Activated CD4-positive, alpha-beta T cell treated with anti-CD3 and anti-CD28 coated beads for 36 hours (primary cell): ENCODE measurements around the gene KCNAB2. TPM values are rescaled to one million over a fixed set of nuclear protein-coding genes. Genes with fewer than 3 reads are reported as not detected.

ENCODE experiments used
- ATAC-seq: fragments of 200-7000 bp; cut with Tn5 transposase; one replicate; pipeline ENCODE4 v1.10.0; 2021; ENCODE audit warnings: mild to moderate bottlenecking, moderate library complexity
- CTCF ChIA-PET: fragments of 350-600 bp; sonication (Branson Sonifier 250); formaldehyde crosslinking; loops from one replicate; lab custom pipeline; 2021; ENCODE audit warnings: antibody characterized with exemption; lab: Charles Lee
- POLR2A ChIA-PET: fragments of 350-600 bp; sonication (Branson Sonifier 250); formaldehyde crosslinking; loops from one replicate; lab custom pipeline; 2021; ENCODE audit warnings: antibody characterized with exemption, inconsistent platforms; lab: Charles Lee
- DNase-seq: peaks from one replicate; pipeline ENCODE4 v3.0.0-alpha.2; 2020
- H3K27ac Mint-ChIP-seq: one replicate; pipeline ENCODE4 v1.8.0; 2021; ENCODE audit warnings: mixed read lengths
- H3K27me3 Mint-ChIP-seq: one replicate; pipeline ENCODE4 v1.8.0; 2021; ENCODE audit warnings: mixed read lengths
- H3K36me3 Mint-ChIP-seq: one replicate; pipeline ENCODE4 v1.8.0; 2021; ENCODE audit warnings: low read depth, mixed read lengths
- H3K4me1 Mint-ChIP-seq: one replicate; pipeline ENCODE4 v1.8.0; 2021; ENCODE audit warnings: mixed read lengths
- H3K4me3 Mint-ChIP-seq: one replicate; pipeline ENCODE4 v1.8.0; 2021; ENCODE audit warnings: mild to moderate bottlenecking, moderate library complexity, mixed read lengths
- H3K9me3 Mint-ChIP-seq: one replicate; pipeline ENCODE4 v1.8.0; 2021; ENCODE audit warnings: low read depth, mixed read lengths
- intact Hi-C, 2 experiments: fragments of 100-400 bp; cut with DNase I in 1 of 2; cut with micrococcal nuclease in 1 of 2; formaldehyde crosslinking; loops; one replicate each; pipeline versions ENCODE4 v1.14.2 to v1.15.1; 2022 to 2024; cut with DNase I, micrococcal nuclease
- total RNA-seq, 2 experiments: library from RNA; stranded (reverse); gene quantifications; one replicate each; pipeline ENCODE4 v1.2.3, GENCODE V29; 2021

Gene KCNAB2
- total RNA-seq, 2 experiments from 2014 or later = 231 to 258 TPM

- H3K4me3 Mint-ChIP-seq = no peak overlapping the region
- H3K27me3 Mint-ChIP-seq = peaks cover 2% of the 10 kb centered on the region
- POLR2A ChIA-PET = no interaction called here
- peaks cover 8% of the 10 kb centered on the region for H3K9me3 Mint-ChIP-seq
- CTCF ChIA-PET = interaction anchor here (0.8 to 2.3 kb wide), 3 partner anchors 21 to 88 kb away, joined by 3 to 6 read pairs (median 3); no protein-coding TSS in a partner anchor
- no peaks in the 10 kb centered on the region for H3K4me1 Mint-ChIP-seq
- intact Hi-C loops = no loop called here
- H3K36me3 Mint-ChIP-seq = no peaks in the 10 kb centered on the region
- DNase-seq (no peak), ATAC-seq (no peak)
- H3K27ac Mint-ChIP-seq = no peak overlapping the region
These were observed 70.4 kb downstream of the KCNAB2 start for GRCh38 chr1:6116137-6116536.

DNA sequence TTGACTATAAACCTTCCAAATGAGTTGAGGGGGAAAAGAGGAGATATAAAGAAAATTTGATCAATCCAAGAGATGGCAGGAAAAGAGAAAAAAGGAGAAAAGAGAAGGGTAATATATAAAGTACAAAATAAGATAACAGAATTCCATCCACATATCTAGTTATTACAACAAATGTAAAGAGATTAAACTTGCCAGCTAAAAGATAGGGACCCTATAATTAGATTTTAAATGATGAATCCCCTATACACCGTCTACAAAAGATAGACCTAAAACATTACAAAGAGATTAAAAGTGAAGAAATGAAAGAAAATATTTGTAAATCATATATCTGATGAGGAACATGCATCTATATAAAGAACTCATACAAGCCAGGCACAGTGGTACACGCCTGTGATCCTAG lies 71.4 kb downstream of the KCNAB2 start:
- Mint-ChIP-seq H3K9me3 (peaks cover 8% of the 10 kb centered on the region), H3K36me3 (no peaks in the 10 kb centered on the region), H3K27ac (no peak overlapping the region), H3K4me1 (no peaks in the 10 kb centered on the region), H3K27me3 (peaks cover under 1% of the 10 kb centered on the region), H3K4me3 (no peak overlapping the region)
- no peak for ATAC-seq
- intact Hi-C loops = no loop called here
- ChIA-PET CTCF (interaction anchor here (2.3 kb wide), 1 partner anchor 87 kb away, joined by 6 read pairs; no protein-coding TSS in a partner anchor), POLR2A (no interaction called here)
- DNase-seq = no peak

GRCh38 chr1:6117624-6118023 lies 71.9 kb downstream of the KCNAB2 start:
- Mint-ChIP-seq H3K36me3 (no peaks in the 10 kb centered on the region), H3K4me1 (no peaks in the 10 kb centered on the region), H3K9me3 (peaks cover 8% of the 10 kb centered on the region), H3K27me3 (no peaks in the 10 kb centered on the region), H3K4me3 (no peak overlapping the region), H3K27ac (no peak overlapping the region)
- intact Hi-C loops = no loop called here
- ChIA-PET CTCF (interaction anchor here (2.3 kb wide), 1 partner anchor 87 kb away, joined by 6 read pairs; no protein-coding TSS in a partner anchor), POLR2A (no interaction called here)
- no peak for ATAC-seq
- DNase-seq = no peak

DNA sequence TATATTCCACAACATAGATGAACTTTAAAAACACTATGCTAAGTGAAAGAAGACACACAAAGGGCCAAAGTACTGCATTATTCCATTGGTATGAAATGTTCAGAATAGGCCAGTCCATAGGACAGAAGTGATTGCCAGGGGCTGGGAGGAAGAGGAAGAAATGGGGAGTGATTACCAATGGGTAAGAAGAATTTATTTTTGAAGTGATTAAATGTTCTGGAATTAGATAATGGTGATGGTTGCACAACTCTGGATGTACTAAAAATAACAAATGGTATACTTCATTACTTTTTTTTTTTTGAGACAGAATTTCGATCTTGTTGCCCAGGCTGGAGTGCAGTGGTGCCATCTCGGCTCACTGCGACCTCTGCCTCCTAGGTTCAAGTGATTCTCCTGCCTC lies 72.7 kb downstream of the KCNAB2 start:
- H3K36me3 Mint-ChIP-seq = no peaks in the 10 kb centered on the region
- ATAC-seq (no peak), DNase-seq (no peak)
- CTCF ChIA-PET = interaction anchor here (1.4 kb wide), 1 partner anchor 23 kb away, joined by 3 read pairs; no protein-coding TSS in a partner anchor
- no peaks in the 10 kb centered on the region for H3K4me1 Mint-ChIP-seq
- no peak overlapping the region for H3K27ac Mint-ChIP-seq
- POLR2A ChIA-PET = no interaction called here
- H3K4me3 Mint-ChIP-seq = no peak overlapping the region
- H3K27me3 Mint-ChIP-seq = no peaks in the 10 kb centered on the region
- intact Hi-C loops = no loop called here
- peaks cover 8% of the 10 kb centered on the region for H3K9me3 Mint-ChIP-seq

DNA sequence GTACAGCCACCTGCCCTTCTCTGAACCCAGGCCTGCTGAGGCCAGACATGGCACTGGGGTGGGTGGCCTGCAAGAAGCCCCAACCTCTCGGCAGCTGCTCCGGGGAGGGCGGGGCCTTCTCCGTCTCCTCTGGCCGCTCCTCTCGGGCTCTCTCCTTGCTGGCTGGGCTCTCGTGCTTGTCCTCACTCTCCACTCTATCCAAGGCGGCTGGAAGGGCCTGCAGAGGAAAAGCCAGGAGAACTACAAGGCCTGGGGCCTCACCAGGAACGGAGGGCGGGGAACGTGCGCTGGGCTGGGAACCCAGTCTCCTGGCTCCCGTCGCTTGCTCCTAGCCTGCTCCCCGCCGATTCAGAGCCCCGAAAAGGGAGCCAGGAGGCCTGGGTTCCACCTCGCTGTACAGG lies 75.3 kb downstream of the KCNAB2 start:
- Mint-ChIP-seq H3K27ac (no peak overlapping the region), H3K36me3 (no peaks in the 10 kb centered on the region), H3K27me3 (no peaks in the 10 kb centered on the region), H3K4me1 (no peaks in the 10 kb centered on the region), H3K9me3 (peaks cover 8% of the 10 kb centered on the region), H3K4me3 (no peak overlapping the region)
- DNase-seq = no peak
- intact Hi-C loops = no loop called here
- CTCF ChIA-PET = interaction anchor here (0.7 kb wide), 1 partner anchor 20 kb away, joined by 3 read pairs; no protein-coding TSS in a partner anchor
- POLR2A ChIA-PET = no interaction called here
- no peak for ATAC-seq

DNA sequence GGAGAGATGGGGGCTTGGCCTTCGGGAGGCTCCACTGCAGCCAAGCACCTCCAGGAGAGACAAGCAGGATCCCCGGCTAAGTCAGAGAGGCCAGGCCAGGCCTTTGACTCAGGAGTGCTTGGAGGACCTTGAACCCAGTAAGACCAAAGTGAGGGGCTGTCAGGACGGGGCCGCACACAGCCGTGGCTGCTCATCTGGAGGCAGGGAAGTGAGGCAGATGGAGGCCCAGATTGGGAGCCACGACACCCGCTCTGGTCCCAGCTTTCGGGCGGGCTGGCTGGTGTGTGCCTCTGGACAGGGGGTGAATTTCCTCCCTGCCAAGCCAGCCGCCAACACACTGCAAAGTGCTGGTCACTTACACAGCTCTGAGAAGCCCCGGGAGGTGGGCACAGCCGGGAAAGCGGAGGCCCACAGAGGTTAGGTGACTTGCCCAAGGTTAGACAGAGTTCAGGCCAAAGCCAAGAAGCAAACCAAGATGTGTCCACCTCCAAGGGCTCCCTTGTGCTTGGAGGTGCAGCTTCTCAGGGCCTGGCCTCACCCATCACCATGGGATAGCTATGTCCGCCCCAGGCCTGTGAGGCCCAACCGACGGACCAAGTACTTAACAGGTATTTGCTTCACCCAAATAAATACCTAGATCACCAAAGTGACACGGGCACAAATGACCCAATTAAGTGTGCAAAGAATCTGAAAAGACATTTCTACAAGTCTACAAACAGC lies 76.1 kb downstream of the KCNAB2 start:
- Mint-ChIP-seq H3K4me1 (peaks cover 2% of the 10 kb centered on the region), H3K27ac (no peak overlapping the region), H3K4me3 (no peak overlapping the region), H3K27me3 (peaks cover 2% of the 10 kb centered on the region), H3K9me3 (peaks cover 7% of the 10 kb centered on the region), H3K36me3 (no peaks in the 10 kb centered on the region)
- ATAC-seq = no peak
- ChIA-PET CTCF (no interaction called here), POLR2A (no interaction called here)
- DNase-seq = no peak
- intact Hi-C loops = no loop called here

GRCh38 chr1:6123083-6123482 lies 77.4 kb downstream of the KCNAB2 start:
- Mint-ChIP-seq H3K36me3 (no peaks in the 10 kb centered on the region), H3K4me3 (no peak overlapping the region), H3K27ac (no peak overlapping the region), H3K27me3 (peaks cover 3% of the 10 kb centered on the region), H3K9me3 (no peaks in the 10 kb centered on the region), H3K4me1 (peaks cover 5% of the 10 kb centered on the region)
- ATAC-seq (no peak), DNase-seq (no peak)
- POLR2A ChIA-PET = no interaction called here
- CTCF ChIA-PET = no interaction called here
- intact Hi-C loops = no loop called here

GRCh38 chr1:6123816-6124215 lies 78.1 kb downstream of the KCNAB2 start:
- peaks cover 3% of the 10 kb centered on the region for H3K27me3 Mint-ChIP-seq
- ChIA-PET CTCF (no interaction called here), POLR2A (no interaction called here)
- no peaks in the 10 kb centered on the region for H3K36me3 Mint-ChIP-seq
- H3K4me3 Mint-ChIP-seq = no peak overlapping the region
- H3K9me3 Mint-ChIP-seq = no peaks in the 10 kb centered on the region
- ATAC-seq (no peak), DNase-seq (no peak)
- intact Hi-C loops = no loop called here
- H3K27ac Mint-ChIP-seq = no peak overlapping the region
- H3K4me1 Mint-ChIP-seq = peaks cover 5% of the 10 kb centered on the region

GRCh38 chr1:6124341-6124740 lies 78.7 kb downstream of the KCNAB2 start:
- CTCF ChIA-PET = no interaction called here
- Mint-ChIP-seq H3K9me3 (no peaks in the 10 kb centered on the region), H3K4me1 (peaks cover 5% of the 10 kb centered on the region), H3K36me3 (no peaks in the 10 kb centered on the region), H3K27me3 (peaks cover 3% of the 10 kb centered on the region), H3K27ac (no peak overlapping the region), H3K4me3 (no peak overlapping the region)
- ATAC-seq = no peak
- no peak for DNase-seq
- intact Hi-C loops = no loop called here
- POLR2A ChIA-PET = no interaction called here

GRCh38 chr1:6124746-6125365 lies 79.2 kb downstream of the KCNAB2 start:
- POLR2A ChIA-PET = no interaction called here

GRCh38 chr1:6125366-6125765 lies 79.7 kb downstream of the KCNAB2 start:
- ATAC-seq (no peak), DNase-seq (no peak)
- Mint-ChIP-seq H3K4me1 (peaks cover 5% of the 10 kb centered on the region), H3K9me3 (no peaks in the 10 kb centered on the region), H3K27ac (no peak overlapping the region), H3K36me3 (no peaks in the 10 kb centered on the region), H3K27me3 (peaks cover 3% of the 10 kb centered on the region), H3K4me3 (no peak overlapping the region)
- intact Hi-C loops = no loop called here
- CTCF ChIA-PET = no interaction called here
- POLR2A ChIA-PET = no interaction called here

More at GRCh38 chr1:6124746-6125365, 79.2 kb downstream of the KCNAB2 start:
- Mint-ChIP-seq H3K36me3 (no peaks in the 10 kb centered on the region), H3K27me3 (peaks cover 3% of the 10 kb centered on the region), H3K9me3 (no peaks in the 10 kb centered on the region), H3K27ac (no peak overlapping the region), H3K4me3 (no peak overlapping the region), H3K4me1 (peaks cover 5% of the 10 kb centered on the region)
- CTCF ChIA-PET = no interaction called here
- ATAC-seq = no peak
- DNase-seq = no peak
- intact Hi-C loops = no loop called here

- Mint-ChIP-seq H3K9me3 (no peaks in the 10 kb centered on the region), H3K4me3 (no peak overlapping the region), H3K36me3 (no peaks in the 10 kb centered on the region), H3K27ac (no peak overlapping the region), H3K27me3 (peaks cover 3% of the 10 kb centered on the region), H3K4me1 (peaks cover 5% of the 10 kb centered on the region)
- no peak for DNase-seq
- intact Hi-C loops = no loop called here
- POLR2A ChIA-PET = no interaction called here
- CTCF ChIA-PET = no interaction called here
- no peak for ATAC-seq
These were observed 80.3 kb downstream of the KCNAB2 start for GRCh38 chr1:6126028-6126427.
